GM19238 (cell line): ENCODE results near the gene BTF3L4.
A peak's percentile ranks its signal among the peaks of the same experiment; 100 is the strongest.
"Not testable (repeated sequence)": the region's sequence is repeated elsewhere in the genome, so short reads cannot be mapped to it uniquely, and the experiment has no call there.

Experiments
- DNase-seq: peaks from one replicate; pipeline ENCODE4 v3.0.0; 2011; ENCODE audit warnings: low spot score; ENCODE audit not compliant: insufficient read length

BTF3L4 gene

GRCh38 chr1:52055066-52055865 is 829 bp upstream of the BTF3L4 start, which contains the start of gene TXNDC12:
Gene TXNDC12 (minus strand): TSS chr1:52055191. CDS start chr1:52055096, 95 bp downstream.
- DNase-seq = peak; percentile 66

DNA sequence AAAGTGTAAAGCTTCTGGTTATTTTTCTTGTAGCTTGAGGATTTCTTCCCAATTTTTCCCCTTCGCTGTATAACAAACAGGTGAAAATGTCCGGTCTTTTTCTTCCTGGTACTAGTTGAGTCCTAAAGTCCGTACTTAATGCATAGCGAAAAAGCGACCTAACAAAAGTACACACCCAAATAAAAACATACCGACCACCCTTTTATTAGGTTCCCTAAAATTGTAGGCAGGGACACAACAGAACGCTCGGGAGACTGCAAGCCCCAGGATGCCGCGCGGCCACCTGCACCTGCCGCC is 281 bp upstream of the BTF3L4 start:
- no peak for DNase-seq

DNA sequence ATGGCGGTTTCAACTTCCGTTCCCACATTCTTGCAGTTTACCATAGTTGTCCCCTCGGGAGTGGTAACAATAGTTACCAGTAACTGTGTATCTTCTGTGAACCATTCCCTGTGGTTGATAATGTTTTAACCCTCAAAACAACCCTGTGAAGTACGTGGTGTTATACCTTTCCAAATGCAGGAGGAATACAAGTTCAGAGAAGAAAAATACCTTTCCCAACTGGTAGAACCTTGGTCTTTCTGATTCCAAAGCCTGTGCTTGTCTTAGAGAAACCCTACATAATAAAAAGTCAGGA is 789 bp downstream of the BTF3L4 start:
- no peak for DNase-seq

- no peak for DNase-seq
Measured at GRCh38 chr1:52057255-52057654, 1.2 kb downstream of the BTF3L4 start.

DNA sequence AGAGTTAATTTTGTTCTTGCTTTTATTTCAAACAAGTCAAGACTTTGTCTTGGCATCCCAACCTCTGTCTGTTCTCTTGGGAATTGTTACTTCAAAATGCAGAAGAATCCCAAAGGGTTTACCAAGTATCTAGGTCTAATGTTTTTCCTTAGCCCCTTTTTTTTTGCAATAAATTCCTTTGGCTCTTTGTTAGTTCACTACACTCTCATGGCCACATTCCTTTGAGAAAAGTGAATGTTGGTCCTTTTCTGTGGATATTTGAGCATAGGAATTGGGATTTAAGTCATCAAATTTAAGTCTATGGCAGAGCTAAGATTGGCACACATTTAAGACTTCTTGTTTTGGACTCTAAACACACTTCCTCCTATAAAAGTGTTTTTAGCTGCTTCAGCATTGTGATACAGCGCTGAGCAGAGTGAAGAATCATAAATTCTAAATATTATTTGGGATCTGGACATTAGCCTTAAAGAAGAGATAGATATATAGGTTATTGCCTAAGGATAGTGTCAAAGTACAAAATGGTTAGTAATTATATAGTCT is 1.9 kb downstream of the BTF3L4 start:
- DNase-seq = no peak

GRCh38 chr1:52059321-52059720 is 3.2 kb downstream of the BTF3L4 start:
- DNase-seq = no peak

DNA sequence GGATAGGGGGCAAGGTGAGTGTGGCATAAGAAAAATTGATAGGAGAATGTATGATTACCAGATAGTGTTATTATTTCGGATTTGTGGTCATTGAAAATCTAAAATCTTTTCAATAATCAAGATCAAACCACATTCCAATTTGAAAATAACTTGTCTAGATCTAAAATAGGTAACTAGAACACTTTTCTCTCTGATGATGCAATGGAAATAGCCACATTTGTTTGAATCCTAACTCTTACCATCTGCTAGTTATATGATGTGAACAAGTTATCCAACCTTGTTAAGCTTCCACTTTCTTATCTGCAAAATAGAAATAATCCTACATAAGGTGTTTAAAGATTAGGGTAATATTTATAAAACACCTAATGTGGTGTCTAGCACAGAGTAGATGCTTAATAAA is 3.8 kb downstream of the BTF3L4 start:
- DNase-seq = no peak

- no peak for DNase-seq
Measured at GRCh38 chr1:52060822-52061221, 4.7 kb downstream of the BTF3L4 start.

DNA sequence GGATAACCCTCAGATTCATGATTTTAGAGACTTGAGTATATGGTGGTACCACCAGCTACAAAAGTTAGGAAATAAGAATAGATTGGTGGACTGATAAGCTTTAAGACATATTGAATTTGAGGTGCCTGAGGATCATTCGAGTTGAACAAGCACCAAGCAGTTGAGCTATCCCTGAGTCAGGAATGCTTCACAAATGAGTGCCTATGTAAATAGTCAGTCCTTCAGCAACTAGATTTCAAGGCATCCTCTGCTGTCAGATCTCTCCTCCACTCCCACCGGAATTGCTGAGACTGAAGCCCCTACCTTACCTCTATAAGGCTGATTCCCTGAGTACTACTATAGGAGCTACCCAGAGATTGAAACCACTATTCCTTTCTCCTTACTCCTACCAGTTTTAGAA is 7.1 kb downstream of the BTF3L4 start:
- DNase-seq = no peak

DNA sequence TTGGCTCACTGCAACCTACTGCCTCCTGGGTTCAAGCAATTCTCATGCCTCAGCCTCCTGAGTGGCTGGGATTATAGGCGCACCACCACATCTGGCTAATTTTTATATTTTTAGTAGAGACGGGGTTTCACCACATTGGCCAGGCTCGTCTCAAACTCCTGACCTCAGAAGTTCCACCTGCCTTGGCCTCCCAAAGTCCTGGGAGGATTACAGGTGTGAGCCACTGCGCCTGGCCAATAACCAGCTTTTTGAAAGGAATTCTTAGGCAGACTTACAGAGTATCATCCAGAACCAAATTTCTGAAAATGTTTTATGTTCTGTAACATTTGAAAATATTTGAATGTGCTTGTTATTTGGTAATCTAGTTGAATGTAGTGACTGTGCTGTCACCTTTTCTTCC is 14.6 kb downstream of the BTF3L4 start:
- DNase-seq = no peak

GRCh38 chr1:52072291-52072690 is 16.2 kb downstream of the BTF3L4 start:
- no peak for DNase-seq

DNA sequence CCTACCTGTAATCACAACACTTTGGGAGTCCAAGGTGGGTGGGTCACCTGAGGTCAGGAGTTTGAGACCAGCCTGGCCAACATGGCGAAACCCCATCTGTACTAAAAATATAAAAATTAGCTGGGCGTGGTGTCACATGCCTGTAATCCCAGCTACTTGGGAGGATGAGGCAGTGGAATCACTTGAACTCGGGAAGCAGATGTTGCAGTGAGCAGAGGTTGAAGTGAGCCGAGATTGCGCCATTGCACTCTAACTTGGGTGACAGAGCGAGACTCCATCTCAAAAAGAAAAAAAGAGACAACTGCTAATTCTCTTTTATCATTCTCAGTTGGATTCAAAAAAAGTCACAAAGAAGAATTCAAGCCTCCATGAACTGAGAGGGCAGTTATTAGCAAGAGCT is 21.2 kb downstream of the BTF3L4 start:
- not testable (repeated sequence) for DNase-seq

DNA sequence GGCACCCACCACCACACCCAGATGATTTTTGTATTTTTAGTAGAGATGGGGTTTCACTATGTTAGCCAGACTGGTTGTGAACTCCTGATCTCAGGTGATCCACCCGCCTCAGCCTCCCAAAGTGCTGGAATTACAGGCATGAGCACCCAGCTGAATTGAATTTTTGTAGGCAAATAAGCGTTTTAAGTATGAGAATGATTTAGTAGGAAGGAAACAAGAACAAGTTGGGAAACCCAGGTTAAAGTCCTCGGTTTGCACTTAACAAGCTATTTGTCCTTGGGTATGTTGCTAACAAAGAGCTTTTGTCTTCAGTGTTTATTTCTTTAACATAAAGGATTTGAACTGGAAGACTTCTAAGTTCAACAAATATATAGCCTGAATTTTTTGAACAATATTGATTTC is 23.9 kb downstream of the BTF3L4 start:
- DNase-seq = no peak

DNA sequence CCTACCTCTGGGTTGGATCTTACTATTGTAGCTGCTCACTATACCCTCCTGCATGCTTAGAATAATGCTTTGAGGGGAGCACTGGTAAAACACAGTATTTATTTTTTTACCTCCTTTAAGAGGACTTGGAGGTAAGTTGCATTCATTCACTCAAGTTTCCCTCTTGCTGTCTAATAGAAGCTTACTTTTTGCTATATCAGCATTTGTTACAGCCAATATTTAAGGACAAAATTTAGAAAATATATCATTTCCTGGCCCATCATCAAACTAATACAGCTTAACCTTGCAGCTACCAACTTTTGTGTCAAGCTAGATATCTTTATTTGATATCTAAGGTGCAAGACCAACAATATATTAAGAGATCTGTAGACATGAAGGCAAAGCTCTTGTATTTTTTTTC is 31.8 kb downstream of the BTF3L4 start:
- DNase-seq = not testable (repeated sequence)

DNA sequence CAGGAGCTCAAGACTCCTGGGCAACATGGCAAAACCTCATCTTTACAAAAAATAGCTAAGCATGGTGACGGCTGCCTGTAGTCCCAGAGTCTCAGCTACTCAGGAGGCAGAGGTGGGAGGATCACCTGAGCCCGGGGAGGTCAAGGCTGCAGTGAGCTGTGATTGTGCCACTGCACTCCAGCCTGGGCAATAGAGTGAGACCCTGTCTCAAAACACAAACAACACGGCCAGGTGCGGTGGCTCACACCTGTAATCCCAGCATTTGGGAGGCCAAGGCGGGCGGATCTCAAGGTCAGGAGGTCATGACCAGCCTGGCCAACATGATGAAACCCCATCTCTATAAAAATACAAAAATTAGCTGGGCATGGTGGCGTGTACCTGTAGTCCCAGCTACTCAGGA is 38.2 kb downstream of the BTF3L4 start:
- DNase-seq = not testable (repeated sequence)

- DNase-seq = no peak
Measured at GRCh38 chr1:52096216-52096615, 40.1 kb downstream of the BTF3L4 start.

GRCh38 chr1:52098139-52098871 is 42.2 kb downstream of the BTF3L4 start:
- DNase-seq = no peak

GRCh38 chr1:52102336-52103013 is 46.4 kb downstream of the BTF3L4 start:
- no peak for DNase-seq

DNA sequence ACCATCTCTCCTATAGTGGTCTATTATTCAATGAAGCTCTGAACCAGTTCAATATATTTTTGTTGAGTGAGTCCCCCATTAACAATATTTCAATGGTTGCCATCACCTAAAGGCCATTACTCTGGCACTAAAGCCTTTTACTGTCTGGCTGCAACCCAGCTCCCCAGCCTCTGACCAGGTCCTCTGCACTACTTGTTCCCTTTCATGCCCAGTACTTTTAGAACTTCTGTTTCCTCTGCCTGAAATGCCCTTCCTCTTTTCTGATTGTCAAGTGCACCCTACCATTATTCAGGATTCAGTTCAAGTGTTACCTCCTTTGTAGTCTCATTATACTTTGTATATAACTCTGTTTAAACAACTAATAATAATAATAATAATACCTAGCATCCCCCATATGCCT is 55.4 kb downstream of the BTF3L4 start:
- DNase-seq = no peak

DNA sequence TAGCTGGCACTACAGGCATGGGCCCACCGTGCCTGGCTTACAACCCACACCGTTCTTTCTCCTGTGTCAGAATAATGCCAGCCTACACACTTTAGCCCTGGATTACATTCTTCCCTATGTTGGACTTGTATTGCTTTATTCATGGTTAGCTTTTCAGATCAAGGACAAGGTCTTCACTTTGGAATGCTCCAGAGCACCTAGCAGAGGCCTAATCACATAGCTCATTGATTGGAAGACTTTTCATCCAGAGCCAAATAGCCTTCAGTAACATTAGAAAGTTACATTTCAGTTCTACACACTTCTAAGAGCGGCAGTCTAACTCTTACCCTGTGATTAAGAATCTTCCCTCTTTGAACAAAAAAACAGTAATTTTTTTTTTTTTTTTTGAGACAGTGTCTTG is 56.4 kb downstream of the BTF3L4 start:
- no peak for DNase-seq

DNA sequence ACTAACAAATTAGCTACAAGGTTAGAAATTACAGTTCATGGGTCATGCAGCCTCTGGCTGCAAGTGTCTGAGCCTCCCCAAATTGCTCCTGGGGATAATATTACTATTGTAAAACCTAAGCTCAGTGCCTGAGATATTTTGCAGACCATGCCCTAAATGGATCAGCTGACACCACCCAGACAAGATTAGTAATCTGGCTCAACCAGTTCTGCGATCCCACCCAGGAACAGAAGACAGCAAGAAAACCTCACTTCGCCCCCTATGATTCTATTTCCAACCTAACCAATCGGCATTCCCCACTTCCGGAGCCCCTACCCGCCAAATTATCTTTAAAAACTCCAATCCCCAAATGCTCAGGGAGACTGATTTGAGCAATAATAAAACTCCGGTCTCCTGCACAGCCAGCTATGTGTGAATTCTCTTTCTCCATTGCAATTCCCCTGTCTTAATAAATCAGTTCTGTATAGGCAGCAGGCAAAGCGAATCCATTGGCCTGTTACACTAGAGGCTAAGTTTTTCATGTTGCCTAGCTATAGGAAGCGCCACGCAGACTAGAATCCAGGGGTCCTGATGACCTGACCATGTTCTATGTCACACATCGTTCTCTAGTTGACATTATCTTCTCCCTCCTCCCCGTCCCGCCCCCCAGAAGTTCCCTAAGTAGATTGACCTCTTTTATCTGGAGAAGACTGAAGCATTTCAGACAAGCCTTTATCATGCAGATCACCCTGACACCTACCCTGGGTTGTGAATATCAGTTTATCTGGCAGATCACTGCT is 63.4 kb downstream of the BTF3L4 start:
- no peak for DNase-seq

DNA sequence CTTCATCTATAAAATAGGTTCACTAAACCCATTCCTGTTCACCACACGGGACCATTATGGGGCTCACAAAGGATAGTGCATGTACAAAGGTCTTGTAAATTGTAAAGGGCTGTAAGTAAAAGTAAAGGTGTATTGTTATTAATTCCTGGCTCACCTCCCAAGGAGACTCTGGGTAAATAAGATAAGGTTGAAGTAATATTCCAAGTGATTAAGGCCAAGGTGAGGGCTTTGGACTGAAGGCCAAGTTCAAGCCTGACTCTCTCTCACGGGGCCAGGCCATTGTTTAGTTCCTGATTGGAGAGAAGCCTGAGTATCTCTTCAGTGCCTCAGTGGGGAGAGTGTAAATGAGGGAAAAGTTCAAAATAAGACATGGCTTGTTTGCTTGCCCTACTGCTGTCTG is 66.3 kb downstream of the BTF3L4 start:
- DNase-seq = no peak
